OCI-LY3 (cell line): ENCODE data around the gene WDR72.
A peak's percentile ranks its signal among the peaks of the same experiment; 100 is the strongest.

Experiments used
- CTCF ChIP-seq: fragments of 200-600, 300-600 bp; sonication (generic); IDR thresholded peaks from 2 replicates; pipeline ENCODE4 v1.5.1; 2014; ENCODE audit warnings: antibody characterized with exemption, low read length, low read depth
- EZH2phosphoT487 ChIP-seq: fragments of 200-600 bp; shearing (Covaris generic); IDR thresholded peaks from 2 replicates; pipeline ENCODE4 v1.6.1; 2018; ENCODE audit warnings: antibody characterized with exemption, mixed run types, low read depth

GRCh38 chr15:53586799-53587198 lies 172.7 kb downstream of the WDR72 start:
- TF ChIP-seq CTCF = peak; percentile 57
- no peak for TF ChIP-seq EZH2phosphoT487
